ENCODE measurements around the gene UNC13D.

UNC13D gene

DNA sequence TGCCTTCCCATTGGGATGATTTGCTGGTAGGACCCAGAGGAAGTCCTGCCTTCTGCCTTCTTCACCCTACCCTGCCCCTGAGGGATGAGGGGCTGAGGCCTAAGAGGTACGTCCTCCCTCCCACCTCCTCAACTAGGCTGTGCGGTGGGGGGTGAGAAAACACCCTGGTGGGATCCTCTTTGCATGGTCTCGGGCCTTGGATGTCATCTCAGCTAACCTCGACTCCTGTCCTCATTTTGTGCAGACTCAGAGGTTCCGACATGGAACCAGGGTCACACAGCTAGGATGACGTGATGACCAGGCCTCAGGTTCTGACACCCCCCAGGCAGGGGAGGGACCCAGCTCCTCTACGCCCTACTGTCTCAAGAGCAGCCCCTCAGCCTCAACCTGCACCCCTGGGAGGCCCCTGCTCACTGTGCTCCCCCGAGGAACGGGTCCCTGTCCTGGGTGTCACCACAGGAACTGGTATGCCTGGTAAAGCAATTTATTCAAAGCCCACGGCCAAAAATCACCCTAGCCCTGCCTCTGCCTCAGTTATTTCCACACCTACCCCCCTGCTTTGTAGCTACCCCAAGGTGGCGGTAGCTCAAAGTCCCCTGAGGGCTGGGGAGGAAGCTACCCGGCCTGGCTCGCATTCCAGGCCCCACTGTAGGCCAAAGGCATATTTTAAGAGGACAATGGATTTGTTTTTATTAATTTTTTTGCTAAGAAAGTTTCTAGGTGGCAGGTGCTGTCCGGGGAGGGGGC is 17.5 kb downstream of the UNC13D start:
- intact Hi-C loops (cut with DNase I) = no loop called here
- no peak for DNase-seq

DNA sequence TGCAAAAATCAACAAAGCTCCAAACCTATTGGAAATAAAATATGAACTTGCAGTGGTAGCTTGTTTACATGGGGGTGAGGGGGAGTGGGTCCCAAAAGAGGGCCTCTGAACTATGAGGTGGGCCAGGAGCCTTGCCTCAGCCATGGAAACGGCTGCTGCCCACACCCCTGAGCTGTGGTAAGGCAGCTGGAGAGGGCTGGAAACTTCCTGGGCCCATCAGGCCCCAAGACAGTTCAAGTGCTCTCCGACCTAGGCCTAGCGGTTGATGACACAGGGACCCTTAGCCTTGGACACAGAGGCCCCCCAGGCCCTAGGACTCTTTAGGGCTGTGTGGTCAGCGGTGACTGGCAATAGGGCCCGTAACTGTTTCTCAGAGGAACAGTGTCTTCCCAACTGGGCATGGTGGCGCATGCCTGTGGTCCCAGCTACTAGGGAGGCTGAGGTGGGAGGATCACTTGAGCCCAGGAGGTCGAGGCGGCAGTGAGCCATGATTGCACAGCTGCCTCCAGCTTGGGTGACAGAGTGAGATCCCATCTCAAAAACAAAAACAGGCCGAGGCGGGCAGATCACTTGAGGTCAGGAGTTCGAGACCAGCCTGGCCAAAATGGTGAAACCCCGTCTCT is 18.3 kb downstream of the UNC13D start:
- no peak for DNase-seq
- intact Hi-C loops (cut with DNase I) = no loop called here

DNA sequence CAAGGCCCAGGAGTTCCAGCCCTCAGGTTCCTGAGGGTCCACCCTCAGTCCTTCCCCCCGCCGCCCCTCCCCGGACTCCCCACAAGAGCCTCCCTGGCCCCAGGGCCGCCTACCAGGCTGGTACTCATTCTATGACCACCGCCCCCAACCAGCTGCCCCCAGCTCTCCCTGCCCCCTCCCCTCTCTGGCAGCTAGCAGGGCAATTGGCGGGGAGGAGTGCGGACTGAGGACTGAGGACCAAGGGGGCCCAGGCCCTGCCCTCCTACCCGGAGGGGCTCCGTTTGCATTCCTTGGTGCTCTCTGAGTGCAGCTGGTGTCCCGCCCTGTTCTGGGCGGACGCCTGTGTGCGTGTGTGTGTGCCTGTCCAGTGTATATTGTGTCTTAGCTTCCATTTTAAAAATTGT is 19.1 kb downstream of the UNC13D start:
- intact Hi-C loops (cut with DNase I) = no loop called here
- DNase-seq = no peak

DNA sequence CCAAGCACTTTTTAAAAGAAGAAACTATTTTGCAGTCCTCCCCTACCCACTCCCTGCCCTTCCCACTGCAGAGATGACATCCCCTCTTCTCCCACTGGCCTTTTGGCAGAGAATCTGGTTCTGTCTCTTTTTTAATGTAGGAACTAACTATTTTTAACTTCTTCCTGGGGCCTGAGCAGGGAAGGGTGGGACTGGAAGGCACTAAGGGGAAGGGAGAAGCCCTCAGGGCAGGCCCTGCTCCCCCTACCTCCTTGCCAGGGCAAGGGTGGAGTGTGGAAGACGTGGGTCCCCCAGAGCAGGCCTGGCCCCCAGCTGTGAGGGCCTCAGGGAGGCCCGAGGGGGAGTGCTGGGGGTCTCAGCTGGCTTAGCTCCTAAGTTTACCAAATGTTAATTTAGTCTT is 19.5 kb downstream of the UNC13D start:
- intact Hi-C loops (cut with DNase I) = no loop called here
- no peak for DNase-seq

DNA sequence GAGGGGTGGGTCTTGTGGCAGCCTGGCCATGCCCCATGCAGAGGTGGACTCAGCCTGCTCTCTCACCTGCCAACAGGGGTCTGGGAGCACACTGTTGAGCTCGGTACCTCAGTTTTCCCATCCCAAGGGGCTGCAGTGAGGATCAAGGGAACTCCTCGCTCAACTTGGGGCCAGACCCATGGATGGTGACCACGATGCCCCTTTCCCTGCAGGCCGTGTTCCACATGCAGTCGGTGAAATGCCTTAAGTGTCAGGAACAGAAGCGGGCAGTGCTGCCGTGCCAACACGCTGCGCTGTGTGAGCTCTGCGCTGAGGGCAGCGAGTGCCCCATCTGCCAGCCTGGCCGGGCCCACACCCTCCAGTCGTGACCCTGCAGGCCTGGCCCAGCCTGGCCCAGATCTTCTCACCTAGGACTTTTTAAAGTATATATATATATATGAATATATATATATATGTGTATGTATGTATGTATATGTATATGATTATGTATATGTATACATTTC is 20.1 kb downstream of the UNC13D start:
- intact Hi-C loops (cut with DNase I) = no loop called here
- no peak for DNase-seq

- no peak for DNase-seq
- intact Hi-C loops (cut with DNase I) = no loop called here
Observed at GRCh38 chr17:75823257-75824041, 20.8 kb downstream of the UNC13D start.

DNA sequence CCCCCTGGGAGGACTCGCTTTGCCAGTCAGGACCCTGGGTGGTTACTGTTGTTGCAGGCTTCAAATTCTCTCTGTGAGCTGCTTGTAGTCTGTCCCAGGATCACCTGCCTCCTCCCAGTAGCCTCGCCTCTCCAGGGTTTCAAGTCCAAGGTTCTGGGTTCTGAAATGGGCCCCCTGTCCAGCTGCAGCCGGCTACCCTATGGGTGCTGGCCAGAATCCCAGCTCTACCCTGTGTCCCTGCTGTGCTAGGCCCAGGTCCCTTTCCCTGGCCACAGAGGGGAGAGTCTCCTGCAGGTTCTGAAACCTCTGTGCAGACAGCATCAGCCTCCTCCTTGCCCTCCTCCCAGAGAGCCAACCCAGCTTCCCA is 21.4 kb downstream of the UNC13D start:
- DNase-seq = no peak

DNA sequence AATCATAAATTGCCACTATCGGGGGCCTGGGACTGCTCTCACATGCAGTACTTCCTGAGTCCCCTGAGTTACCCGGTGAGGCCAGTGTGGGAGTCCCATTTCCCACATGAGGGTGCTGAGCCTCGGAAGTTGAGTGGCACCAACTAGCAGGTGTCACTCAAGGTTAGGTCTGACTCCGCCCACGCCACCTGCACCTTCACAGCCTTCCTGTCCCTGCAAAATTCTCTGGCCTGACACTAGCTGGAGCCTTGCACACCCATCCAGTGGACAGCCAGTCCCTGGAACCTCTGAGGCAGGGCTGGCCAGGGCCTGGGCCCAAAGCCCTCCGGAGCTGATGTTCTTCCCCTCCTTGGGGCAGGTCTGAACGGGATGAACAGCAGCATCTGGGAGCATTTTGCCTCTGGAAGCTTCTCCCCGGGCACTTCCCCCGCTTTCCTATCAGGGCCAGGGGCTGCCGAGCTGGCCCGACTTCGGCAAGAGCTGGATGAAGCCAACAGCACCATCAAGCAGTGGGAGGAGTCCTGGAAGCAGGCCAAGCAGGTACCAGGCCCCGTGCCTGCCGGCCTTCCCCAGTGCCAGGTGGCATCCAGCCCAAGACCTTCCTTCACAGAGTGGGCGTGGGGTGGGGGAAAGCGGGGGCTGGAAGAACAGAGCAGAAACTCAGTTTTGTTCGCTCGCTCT is 21.9 kb downstream of the UNC13D start:
- DNase-seq = no peak
- intact Hi-C loops (cut with DNase I) = no loop called here

More for the DNA sequence above, 21.4 kb downstream of the UNC13D start:
- intact Hi-C loops (cut with DNase I) = no loop called here

DNA sequence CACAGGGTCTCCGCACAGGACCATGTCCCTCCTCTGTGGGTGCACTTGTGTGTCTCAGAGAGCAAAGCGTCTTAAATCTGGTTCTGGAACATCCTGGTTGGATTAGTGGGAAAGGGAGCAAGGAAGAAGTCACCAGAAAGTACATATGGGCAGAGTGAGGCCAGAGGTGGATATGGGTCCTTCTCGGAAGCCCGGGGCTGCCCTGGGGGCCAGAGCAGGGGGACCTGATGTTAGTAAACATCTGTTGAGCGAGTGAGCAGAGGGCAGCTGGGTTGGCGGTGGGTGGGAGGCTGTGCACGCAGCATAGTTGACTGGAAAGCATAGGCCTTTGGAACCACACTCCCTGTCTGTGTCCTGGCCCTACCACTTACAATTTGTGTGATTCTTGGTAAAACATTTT is 22.7 kb downstream of the UNC13D start:
- intact Hi-C loops (cut with DNase I) = no loop called here
- no peak for DNase-seq

GRCh38 chr17:75820094-75821080 is 23.8 kb downstream of the UNC13D start:
- DNase-seq = no peak
- intact Hi-C loops (cut with DNase I) = no loop called here

GRCh38 chr17:75819678-75820077 is 24.5 kb downstream of the UNC13D start:
- intact Hi-C loops (cut with DNase I) = no loop called here

DNA sequence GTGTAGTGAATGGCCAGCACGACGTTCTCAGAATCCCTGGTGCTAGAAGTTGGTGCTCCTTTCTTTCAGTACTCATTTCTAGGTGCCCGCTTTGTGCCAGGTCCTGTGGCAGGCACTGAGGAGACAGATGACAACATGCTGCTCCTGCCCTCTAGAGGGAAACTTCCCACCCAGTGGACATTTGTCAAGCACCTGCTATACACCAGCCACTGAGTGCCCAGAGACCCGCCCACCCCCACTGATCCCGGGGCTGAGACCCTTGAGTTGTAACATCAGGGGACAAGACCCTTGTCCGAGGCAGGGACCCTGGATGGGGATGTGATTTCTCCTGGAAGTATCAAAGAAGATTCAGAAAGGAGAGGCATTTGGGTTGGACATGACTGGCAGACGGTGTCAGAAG is 25.1 kb downstream of the UNC13D start:
- DNase-seq = no peak
- intact Hi-C loops (cut with DNase I) = no loop called here

More at GRCh38 chr17:75819678-75820077, 24.5 kb downstream of the UNC13D start:
- no peak for DNase-seq

DNA sequence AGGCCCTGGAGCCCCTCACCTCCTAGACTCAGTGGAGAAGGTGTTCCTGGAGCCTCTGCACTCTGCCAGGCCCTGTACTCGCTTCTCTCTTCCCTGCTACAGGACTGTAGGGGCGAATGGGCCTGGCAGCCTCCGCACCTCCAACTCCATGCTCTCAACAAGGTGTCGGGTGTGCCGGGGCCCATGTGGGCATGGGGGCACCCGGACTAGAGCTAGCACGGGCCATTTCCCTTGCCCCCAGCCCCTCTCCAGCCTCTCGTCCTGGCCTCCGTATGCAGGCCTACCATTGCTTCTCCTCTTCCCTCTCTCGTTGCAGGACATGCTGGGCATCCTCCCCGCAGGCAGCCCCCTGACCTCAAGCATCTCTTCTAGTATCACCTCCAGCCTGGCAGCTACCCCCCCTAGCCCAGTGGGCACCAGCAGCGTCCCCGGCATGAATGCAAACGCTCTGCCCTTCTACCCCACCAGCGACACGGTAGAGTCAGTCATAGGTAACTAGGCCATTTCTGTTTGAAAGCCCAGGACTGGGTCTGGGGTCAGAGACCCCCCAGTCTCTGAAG is 25.8 kb downstream of the UNC13D start:
- DNase-seq = no peak
- intact Hi-C loops (cut with DNase I) = no loop called here

- intact Hi-C loops (cut with DNase I) = no loop called here
- no peak for DNase-seq
Observed at GRCh38 chr17:75817571-75817970, 26.6 kb downstream of the UNC13D start.

DNA sequence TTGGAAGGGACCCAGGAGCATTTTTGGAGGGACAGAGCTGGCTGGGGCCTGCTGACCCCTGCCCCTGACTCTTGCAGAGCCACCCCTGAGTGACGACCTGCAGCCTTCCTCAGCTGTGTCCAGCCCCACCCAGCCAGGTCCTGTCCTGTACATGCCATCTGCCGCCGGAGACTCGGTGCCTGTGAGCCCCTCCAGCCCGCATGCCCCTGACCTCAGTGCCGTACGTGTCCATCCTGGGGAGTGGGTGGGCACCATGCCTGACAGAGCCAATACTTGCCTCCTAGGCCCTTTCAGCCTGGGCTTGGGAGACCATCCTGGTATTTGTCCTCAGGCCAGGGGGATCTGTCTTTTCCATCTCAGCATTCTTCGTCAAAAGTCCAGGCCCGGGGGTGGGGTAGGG is 27.5 kb downstream of the UNC13D start:
- no peak for DNase-seq
- intact Hi-C loops (cut with DNase I) = no loop called here

GRCh38 chr17:75815399-75815798 is 28.8 kb downstream of the UNC13D start:
- no peak for DNase-seq
- intact Hi-C loops (cut with DNase I) = no loop called here

- DNase-seq = no peak
Observed at GRCh38 chr17:75814900-75815373, 29.3 kb downstream of the UNC13D start.

DNA sequence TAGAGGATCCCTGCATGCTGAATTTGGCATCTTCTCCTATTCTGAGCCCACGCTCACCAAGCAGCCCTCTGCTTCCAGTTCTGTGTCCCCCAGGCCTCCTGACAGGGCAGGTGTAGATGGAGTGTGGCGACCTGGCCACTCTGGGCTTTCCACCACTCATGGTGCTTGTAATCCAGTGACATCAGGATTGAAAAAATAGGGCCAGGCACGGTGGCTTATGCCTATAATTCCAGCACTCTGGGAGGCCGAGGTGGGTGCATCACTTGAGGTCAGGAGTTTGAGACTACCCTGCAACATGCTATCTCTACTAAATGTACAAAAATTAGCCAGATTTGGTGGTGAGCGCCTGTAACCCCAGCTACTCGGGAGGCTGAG is 30.2 kb downstream of the UNC13D start:
- intact Hi-C loops (cut with DNase I) = no loop called here
- DNase-seq = no peak

More at GRCh38 chr17:75814900-75815373, 29.3 kb downstream of the UNC13D start:
- intact Hi-C loops (cut with DNase I) = no loop called here
